Endothelial cell of umbilical vein (primary cell): Measurements from ENCODE around the gene PLPPR4.

Experiments used
- CTCF ChIP-seq, 2 donors: IDR thresholded peaks; 1 replicate in 1 of 2; 2 replicates in 1 of 2; pipeline ENCODE4 v1.5.1; 2011; ENCODE audit warnings: low read length in 2 of 2, mild to moderate bottlenecking in 2 of 2, moderate library complexity in 2 of 2, control low read depth in 1 of 2, inconsistent platforms in 1 of 2, low read depth in 1 of 2; ENCODE audit not compliant: insufficient read depth in 1 of 2; ENCODE audit errors: extremely low read depth in 1 of 2
- EZH2 ChIP-seq: IDR thresholded peaks from 2 replicates; pipeline ENCODE4 v1.6.1; 2012; ENCODE audit warnings: borderline replicate concordance, low read depth, mild to moderate bottlenecking, moderate library complexity, low read length, inconsistent platforms; ENCODE audit not compliant: severe bottlenecking
- MYC ChIP-seq: IDR thresholded peaks from one replicate; pipeline ENCODE4 v1.6.1; 2011; ENCODE audit warnings: mild to moderate bottlenecking, low read depth, low read length
- POLR2A ChIP-seq: IDR thresholded peaks from 2 replicates; pipeline ENCODE4 v1.6.1; 2012; ENCODE audit warnings: low read depth, mild to moderate bottlenecking, control low read depth, low read length
- POLR2AphosphoS5 ChIP-seq: IDR thresholded peaks from 2 replicates; pipeline ENCODE4 v1.6.1; 2012; ENCODE audit warnings: low read depth, mild to moderate bottlenecking, control low read depth, low read length, moderate library complexity; ENCODE audit not compliant: insufficient read depth
- TF ChIP-seq, protein P1 (sequence below): IDR thresholded peaks from 2 replicates; pipeline ENCODE4 v1.6.1; 2011; ENCODE audit not compliant: insufficient read depth, insufficient read length

DNA sequence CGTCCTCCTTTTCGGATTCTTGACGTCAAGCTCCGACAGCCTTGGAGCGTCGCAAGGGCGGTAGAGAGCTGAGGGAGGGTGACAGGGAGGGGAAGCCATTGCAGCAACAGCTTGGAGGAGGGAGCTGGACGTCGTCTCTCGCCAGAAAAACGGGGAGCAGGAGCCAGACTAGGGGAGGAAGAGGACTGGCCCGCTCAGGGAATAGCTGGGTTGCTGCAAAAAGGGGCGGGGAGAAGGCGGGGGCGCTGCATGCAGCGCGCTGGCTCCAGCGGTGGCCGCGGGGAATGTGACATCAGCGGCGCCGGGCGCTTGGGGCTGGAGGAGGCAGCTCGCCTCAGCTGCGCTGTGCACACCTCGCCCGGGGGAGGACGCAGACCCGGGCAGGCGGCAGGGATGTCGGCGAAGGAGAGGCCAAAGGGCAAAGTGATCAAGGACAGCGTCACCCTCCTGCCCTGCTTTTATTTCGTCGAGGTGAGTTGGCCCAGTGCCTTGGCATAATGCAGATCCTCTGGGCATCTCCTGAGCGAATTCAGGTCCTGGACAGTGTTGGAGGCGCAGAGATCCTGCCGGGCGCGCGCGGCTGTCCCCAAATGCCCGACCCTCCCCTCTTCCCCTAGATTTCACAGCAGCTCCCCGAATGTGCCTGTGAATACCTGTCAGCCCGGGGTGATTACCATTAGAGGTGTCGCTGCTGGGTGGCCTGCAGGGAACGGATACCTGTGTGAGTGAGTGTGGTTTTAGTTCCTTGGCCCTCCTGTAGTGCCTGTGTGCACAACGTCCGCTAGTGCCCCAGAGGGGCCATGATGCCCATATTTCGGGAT, at the start of gene PLPPR4:
- TF ChIP-seq CTCF (IDR thresholded peaks at IDR 0.05; ENCODE audit: extremely low read depth in 1 of 2, insufficient read depth in 1 of 2, low read depth in 1 of 2, low read length in 2 of 2), result no peak
- peak; percentile 21 for TF ChIP-seq EZH2
- TF ChIP-seq POLR2AphosphoS5, result no peak
- TF ChIP-seq MYC, result no peak
- TF ChIP-seq, protein P1, sequence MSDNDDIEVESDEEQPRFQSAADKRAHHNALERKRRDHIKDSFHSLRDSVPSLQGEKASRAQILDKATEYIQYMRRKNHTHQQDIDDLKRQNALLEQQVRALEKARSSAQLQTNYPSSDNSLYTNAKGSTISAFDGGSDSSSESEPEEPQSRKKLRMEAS, result no peak
- no peak for TF ChIP-seq POLR2A
